HL-60 (cell line): ENCODE measurements around the gene LDB2.

Source experiments
- DNase-seq, 2 experiments: peaks; one replicate each; pipeline ENCODE4 v3.0.0-alpha.2; 2010 to 2020; ENCODE audit warnings: low read depth in 1 of 2, low spot score in 1 of 2
- H3K27ac ChIP-seq: fragments of 250-450 bp; sonication (Bioruptor Pico); replicated peaks from 2 replicates; pipeline ENCODE4 v1.5.1; 2020; ENCODE audit warnings: mild to moderate bottlenecking, moderate library complexity
- H3K27me3 ChIP-seq: fragments of 250-450 bp; sonication (Bioruptor Pico); 2 replicates; pipeline ENCODE4 v1.5.1; 2021; ENCODE audit warnings: mild to moderate bottlenecking, moderate library complexity; ENCODE audit not compliant: insufficient read depth, poor library complexity, severe bottlenecking
- H3K4me3 ChIP-seq: replicated peaks from 2 replicates; pipeline ENCODE4 v1.5.1; 2011; ENCODE audit warnings: mild to moderate bottlenecking, control low read depth, low read length; ENCODE audit not compliant: insufficient read depth
- GABPA ChIP-seq: IDR thresholded peaks from 2 replicates; pipeline ENCODE4 v1.6.1; 2012; ENCODE audit warnings: low read depth
- POLR2AphosphoS5 ChIP-seq: IDR thresholded peaks from 2 replicates; pipeline ENCODE4 v1.6.1; 2012; ENCODE audit warnings: low read depth
- SPI1 ChIP-seq: IDR thresholded peaks from 2 replicates; pipeline ENCODE4 v1.6.1; 2012; ENCODE audit warnings: low read depth, mild to moderate bottlenecking, borderline replicate concordance
- TF ChIP-seq, protein P1 (sequence below): IDR thresholded peaks from one replicate; pipeline ENCODE4 v1.5.1; 2011; ENCODE audit warnings: low read length, control low read depth, inconsistent platforms; ENCODE audit not compliant: insufficient read depth
- TF ChIP-seq, protein P2 (sequence below): IDR thresholded peaks from 2 replicates; pipeline ENCODE4 v1.6.1; 2012; ENCODE audit warnings: low read depth; ENCODE audit not compliant: insufficient replicate concordance

LDB2 gene

DNA sequence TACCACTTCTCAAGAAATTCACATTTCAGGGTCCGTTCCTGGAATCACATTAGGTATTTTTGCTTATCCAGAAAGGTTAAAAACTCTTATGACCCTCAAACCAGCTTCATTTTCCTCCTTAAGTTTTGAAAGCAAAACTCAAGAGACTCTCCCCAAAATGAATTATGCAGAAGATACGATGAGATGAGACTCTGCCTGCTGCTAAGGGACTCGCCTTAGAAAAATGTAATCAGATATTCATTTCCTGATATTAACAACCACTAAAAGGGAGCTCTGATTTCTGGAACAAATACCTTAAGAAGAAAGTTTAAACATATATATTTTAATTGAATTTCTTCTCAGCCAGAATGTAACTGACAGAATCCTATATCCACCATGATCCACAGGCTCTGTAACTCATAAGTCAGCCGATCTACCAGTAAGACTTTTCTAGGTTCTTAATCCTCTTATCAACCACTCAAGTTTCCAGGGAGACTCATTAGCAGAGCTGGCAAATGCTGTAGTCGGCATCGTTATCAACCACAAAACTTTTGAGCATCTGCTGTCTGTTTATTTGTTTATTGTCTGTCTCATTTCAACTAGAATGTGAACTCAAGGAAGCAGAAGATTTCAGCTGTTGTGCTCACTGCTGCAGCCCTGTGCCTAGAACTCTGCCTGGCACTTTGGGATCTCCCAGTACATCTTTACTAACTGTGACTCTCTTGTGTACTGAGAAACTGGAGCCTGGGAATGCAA lies 112.5 kb downstream of the LDB2 start:
- H3K27ac ChIP-seq: no peak overlapping the region
- no peak overlapping the region for H3K4me3 ChIP-seq
- no peaks in the 10 kb centered on the region for H3K27me3 ChIP-seq
- DNase-seq: no peak
- TF ChIP-seq, protein P1, sequence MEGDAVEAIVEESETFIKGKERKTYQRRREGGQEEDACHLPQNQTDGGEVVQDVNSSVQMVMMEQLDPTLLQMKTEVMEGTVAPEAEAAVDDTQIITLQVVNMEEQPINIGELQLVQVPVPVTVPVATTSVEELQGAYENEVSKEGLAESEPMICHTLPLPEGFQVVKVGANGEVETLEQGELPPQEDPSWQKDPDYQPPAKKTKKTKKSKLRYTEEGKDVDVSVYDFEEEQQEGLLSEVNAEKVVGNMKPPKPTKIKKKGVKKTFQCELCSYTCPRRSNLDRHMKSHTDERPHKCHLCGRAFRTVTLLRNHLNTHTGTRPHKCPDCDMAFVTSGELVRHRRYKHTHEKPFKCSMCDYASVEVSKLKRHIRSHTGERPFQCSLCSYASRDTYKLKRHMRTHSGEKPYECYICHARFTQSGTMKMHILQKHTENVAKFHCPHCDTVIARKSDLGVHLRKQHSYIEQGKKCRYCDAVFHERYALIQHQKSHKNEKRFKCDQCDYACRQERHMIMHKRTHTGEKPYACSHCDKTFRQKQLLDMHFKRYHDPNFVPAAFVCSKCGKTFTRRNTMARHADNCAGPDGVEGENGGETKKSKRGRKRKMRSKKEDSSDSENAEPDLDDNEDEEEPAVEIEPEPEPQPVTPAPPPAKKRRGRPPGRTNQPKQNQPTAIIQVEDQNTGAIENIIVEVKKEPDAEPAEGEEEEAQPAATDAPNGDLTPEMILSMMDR: no peak
- TF ChIP-seq, protein P2, sequence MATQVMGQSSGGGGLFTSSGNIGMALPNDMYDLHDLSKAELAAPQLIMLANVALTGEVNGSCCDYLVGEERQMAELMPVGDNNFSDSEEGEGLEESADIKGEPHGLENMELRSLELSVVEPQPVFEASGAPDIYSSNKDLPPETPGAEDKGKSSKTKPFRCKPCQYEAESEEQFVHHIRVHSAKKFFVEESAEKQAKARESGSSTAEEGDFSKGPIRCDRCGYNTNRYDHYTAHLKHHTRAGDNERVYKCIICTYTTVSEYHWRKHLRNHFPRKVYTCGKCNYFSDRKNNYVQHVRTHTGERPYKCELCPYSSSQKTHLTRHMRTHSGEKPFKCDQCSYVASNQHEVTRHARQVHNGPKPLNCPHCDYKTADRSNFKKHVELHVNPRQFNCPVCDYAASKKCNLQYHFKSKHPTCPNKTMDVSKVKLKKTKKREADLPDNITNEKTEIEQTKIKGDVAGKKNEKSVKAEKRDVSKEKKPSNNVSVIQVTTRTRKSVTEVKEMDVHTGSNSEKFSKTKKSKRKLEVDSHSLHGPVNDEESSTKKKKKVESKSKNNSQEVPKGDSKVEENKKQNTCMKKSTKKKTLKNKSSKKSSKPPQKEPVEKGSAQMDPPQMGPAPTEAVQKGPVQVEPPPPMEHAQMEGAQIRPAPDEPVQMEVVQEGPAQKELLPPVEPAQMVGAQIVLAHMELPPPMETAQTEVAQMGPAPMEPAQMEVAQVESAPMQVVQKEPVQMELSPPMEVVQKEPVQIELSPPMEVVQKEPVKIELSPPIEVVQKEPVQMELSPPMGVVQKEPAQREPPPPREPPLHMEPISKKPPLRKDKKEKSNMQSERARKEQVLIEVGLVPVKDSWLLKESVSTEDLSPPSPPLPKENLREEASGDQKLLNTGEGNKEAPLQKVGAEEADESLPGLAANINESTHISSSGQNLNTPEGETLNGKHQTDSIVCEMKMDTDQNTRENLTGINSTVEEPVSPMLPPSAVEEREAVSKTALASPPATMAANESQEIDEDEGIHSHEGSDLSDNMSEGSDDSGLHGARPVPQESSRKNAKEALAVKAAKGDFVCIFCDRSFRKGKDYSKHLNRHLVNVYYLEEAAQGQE: no peak
- no peak for TF ChIP-seq POLR2AphosphoS5

DNA sequence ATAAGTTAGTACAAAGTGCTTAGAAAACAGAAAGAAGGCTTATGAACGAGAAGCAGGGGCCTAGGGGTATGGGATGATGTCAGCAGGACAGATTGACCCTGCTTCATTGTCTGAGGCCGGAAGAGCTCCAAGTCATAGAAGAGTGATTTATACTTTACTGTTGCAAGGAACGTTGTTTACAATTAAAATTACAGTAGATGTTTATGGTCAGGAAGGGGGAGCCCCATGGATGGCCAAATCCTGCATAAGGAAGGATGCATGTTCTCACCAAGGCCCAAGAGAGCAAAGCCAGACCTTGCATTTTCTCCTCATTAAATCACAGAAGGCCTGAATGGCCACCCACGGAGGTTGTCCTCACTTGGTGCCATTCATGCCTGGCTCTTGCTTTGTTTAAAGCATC lies 115.3 kb downstream of the LDB2 start:
- no peak overlapping the region for H3K27ac ChIP-seq
- no peak for DNase-seq
- TF ChIP-seq SPI1 (no peak), POLR2AphosphoS5 (no peak), GABPA (no peak)
- TF ChIP-seq, protein P1: no peak
- TF ChIP-seq, protein P2: no peak
- H3K4me3 ChIP-seq: no peak overlapping the region
- no peaks in the 10 kb centered on the region for H3K27me3 ChIP-seq

DNA sequence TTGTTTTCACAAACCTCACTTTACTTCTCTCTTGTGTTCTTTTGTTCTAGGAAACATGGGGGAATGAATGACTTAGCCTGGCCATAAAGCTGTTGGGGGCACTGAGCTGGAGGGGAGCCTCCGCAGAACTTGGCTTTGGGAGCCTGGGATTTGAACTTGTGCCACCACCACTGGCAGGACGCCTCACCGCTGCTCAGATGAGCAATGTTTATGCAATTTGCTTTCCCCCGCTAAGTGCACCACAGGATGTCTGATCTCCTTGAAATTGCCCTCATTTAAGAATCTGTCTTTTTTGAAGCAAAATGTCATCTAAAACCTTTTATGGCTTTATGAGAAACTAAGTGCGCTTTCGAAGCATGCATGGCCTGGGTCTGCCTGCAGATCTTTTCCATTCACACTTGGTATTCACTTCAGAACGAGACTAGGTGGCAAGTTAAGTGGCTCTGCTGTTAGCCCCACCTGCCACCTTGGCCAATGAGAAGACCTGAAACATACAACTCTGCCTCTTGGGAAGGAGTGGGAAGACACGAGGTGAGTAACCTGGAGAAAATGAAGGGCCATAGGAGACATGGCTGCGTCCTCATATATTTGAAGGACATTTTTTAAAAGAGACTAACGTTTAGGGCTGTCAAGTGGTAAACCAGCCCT lies 119.3 kb downstream of the LDB2 start:
- DNase-seq: no peak
- H3K4me3 ChIP-seq: no peak overlapping the region
- no peak for TF ChIP-seq SPI1
- TF ChIP-seq POLR2AphosphoS5: no peak
- TF ChIP-seq, protein P1: no peak
- no peaks in the 10 kb centered on the region for H3K27me3 ChIP-seq
- H3K27ac ChIP-seq: no peak overlapping the region

DNA sequence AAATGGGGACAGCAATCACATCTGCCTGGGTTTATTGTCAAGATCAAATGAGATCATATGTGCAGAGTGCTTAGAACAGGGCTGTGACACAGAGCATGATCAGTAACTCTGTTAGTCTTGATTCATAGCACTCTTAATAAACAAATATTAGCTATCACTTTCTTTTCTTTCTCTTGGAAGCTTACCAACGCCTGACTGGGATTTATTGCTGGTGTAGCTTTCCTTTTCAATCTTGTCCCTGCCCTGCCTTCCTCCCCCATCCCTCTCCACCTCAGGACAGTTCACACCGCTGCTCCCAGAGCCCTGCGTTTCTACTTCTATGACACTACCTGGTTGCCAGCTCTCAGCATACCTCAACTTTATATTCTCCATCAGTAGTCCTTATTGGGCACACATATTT lies 120.7 kb downstream of the LDB2 start:
- no peak overlapping the region for H3K4me3 ChIP-seq
- DNase-seq: no peak
- no peak overlapping the region for H3K27ac ChIP-seq
- TF ChIP-seq, protein P1: no peak
- TF ChIP-seq SPI1: no peak
- TF ChIP-seq POLR2AphosphoS5: no peak
- TF ChIP-seq, protein P2: no peak
- TF ChIP-seq GABPA: no peak
- H3K27me3 ChIP-seq: no peaks in the 10 kb centered on the region
